ENCODE data around the gene COG8. TPM values are rescaled to one million over a fixed set of nuclear protein-coding genes. Genes with fewer than 3 reads are reported as not detected.

The COG8 gene
- total RNA-seq, 1 donor from 2014 or later = 32.4 TPM

DNA sequence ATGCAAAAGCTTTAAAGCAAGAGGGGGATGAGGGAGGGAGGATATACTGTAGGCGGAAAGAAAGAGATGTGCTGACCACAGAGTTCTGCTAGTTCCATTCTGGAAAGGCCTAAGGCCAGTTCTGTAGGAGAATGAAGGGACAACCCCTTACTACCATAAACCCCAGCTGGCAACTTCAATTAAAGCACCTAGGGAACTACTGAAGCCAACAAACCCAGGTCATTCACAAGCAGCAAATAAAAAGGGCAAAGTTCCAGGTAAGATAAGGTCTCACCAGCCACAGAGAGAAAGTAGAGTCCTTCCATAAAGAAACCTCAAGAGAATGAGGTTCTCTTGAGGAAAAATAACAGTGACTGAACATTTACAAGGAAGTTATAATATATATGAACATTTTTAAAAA is 33.7 kb upstream of the COG8 start:
- no peak for FAIRE-seq
- no peak overlapping the region for H3K9ac ChIP-seq (ENCODE audit: low read length)
- peaks cover 3% of the 10 kb centered on the region for H3K4me1 Mint-ChIP-seq (ENCODE audit: low read depth, unreplicated experiment)
- no peak overlapping the region for H3K4me3 ChIP-seq (ENCODE audit: insufficient read depth, low read depth, low read length)
- no peaks in the 10 kb centered on the region for H3K27me3 Mint-ChIP-seq (ENCODE audit: low read depth, unreplicated experiment)
- H3K9me3 ChIP-seq (ENCODE audit: insufficient read depth, low read depth, low read length) = no peaks in the 10 kb centered on the region
- H3K4me2 ChIP-seq (ENCODE audit: low read length) = no peak overlapping the region
- H3K27ac Mint-ChIP-seq (ENCODE audit: unreplicated experiment) = no peak overlapping the region
- no peaks in the 10 kb centered on the region for H3K4me1 ChIP-seq (ENCODE audit: insufficient read depth, low read length)
- TF ChIP-seq, protein P1, sequence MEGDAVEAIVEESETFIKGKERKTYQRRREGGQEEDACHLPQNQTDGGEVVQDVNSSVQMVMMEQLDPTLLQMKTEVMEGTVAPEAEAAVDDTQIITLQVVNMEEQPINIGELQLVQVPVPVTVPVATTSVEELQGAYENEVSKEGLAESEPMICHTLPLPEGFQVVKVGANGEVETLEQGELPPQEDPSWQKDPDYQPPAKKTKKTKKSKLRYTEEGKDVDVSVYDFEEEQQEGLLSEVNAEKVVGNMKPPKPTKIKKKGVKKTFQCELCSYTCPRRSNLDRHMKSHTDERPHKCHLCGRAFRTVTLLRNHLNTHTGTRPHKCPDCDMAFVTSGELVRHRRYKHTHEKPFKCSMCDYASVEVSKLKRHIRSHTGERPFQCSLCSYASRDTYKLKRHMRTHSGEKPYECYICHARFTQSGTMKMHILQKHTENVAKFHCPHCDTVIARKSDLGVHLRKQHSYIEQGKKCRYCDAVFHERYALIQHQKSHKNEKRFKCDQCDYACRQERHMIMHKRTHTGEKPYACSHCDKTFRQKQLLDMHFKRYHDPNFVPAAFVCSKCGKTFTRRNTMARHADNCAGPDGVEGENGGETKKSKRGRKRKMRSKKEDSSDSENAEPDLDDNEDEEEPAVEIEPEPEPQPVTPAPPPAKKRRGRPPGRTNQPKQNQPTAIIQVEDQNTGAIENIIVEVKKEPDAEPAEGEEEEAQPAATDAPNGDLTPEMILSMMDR (IDR thresholded peaks at IDR 0.05; ENCODE audit: insufficient read depth, low read depth, low read length) = no peak
- no peak for TF ChIP-seq EZH2 (IDR thresholded peaks at IDR 0.05; ENCODE audit: insufficient read depth, low read length)
- H3K36me3 Mint-ChIP-seq (ENCODE audit: low read depth, unreplicated experiment) = peaks cover 15% of the 10 kb centered on the region
- H3K27ac ChIP-seq (ENCODE audit: low read depth, low read length) = no peak overlapping the region
- H3K36me3 ChIP-seq (ENCODE audit: insufficient read depth, low read length) = peaks cover 24% of the 10 kb centered on the region
- H4K20me1 ChIP-seq (ENCODE audit: insufficient read depth, low read length) = peaks cover 12% of the 10 kb centered on the region
- no peak for DNase-seq (ENCODE audit: low read depth)
- no peak overlapping the region for H3K4me3 Mint-ChIP-seq (ENCODE audit: unreplicated experiment)
- no peaks in the 10 kb centered on the region for H3K27me3 ChIP-seq (ENCODE audit: insufficient read depth, low read length)
- H3K79me2 ChIP-seq (ENCODE audit: insufficient read depth, low read length) = peaks cover 15% of the 10 kb centered on the region
- no peaks in the 10 kb centered on the region for H3K9me3 Mint-ChIP-seq (ENCODE audit: unreplicated experiment)
- no peak overlapping the region for H2AFZ ChIP-seq (ENCODE audit: low read depth, low read length)

DNA sequence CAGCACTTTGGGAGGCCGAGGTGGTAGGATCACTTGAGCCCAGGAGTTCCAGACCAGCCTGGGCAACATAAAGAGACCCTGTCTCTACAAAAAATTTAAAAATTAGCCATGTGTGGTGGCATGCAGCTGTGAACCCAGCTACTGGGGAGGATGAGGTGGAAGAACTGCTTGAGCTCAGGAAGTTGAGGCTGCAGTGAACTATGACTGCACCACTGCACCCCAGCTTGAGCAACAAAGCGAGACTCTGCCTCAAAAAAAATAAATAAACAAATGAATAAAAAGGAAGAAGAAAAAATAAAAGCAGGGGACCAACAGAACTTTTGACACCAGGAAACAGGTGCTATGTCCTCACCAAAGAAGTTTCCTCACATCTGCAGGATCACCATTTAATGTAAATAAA is 32.2 kb upstream of the COG8 start:
- Histone ChIP-seq H3K79me2 (ENCODE audit: insufficient read depth, low read length) (peaks cover 15% of the 10 kb centered on the region), H3K9me3 (ENCODE audit: insufficient read depth, low read depth, low read length) (no peaks in the 10 kb centered on the region), H3K9ac (ENCODE audit: low read length) (no peak overlapping the region), H3K4me2 (ENCODE audit: low read length) (no peak overlapping the region), H3K4me3 (ENCODE audit: insufficient read depth, low read depth, low read length) (no peak overlapping the region), H3K27ac (ENCODE audit: low read depth, low read length) (no peak overlapping the region), H2AFZ (ENCODE audit: low read depth, low read length) (no peak overlapping the region), H3K27me3 (ENCODE audit: insufficient read depth, low read length) (no peaks in the 10 kb centered on the region), H3K36me3 (ENCODE audit: insufficient read depth, low read length) (peaks cover 38% of the 10 kb centered on the region), H3K4me1 (ENCODE audit: insufficient read depth, low read length) (no peaks in the 10 kb centered on the region), H4K20me1 (ENCODE audit: insufficient read depth, low read length) (peaks cover 16% of the 10 kb centered on the region)
- H3K36me3 Mint-ChIP-seq (ENCODE audit: low read depth, unreplicated experiment) = peaks cover 21% of the 10 kb centered on the region
- no peak overlapping the region for H3K4me3 Mint-ChIP-seq (ENCODE audit: unreplicated experiment)
- H3K27ac Mint-ChIP-seq (ENCODE audit: unreplicated experiment) = no peak overlapping the region
- FAIRE-seq = no peak
- TF ChIP-seq, protein P1 (IDR thresholded peaks at IDR 0.05; ENCODE audit: insufficient read depth, low read depth, low read length) = no peak
- no peak for TF ChIP-seq EZH2 (IDR thresholded peaks at IDR 0.05; ENCODE audit: insufficient read depth, low read length)
- H3K4me1 Mint-ChIP-seq (ENCODE audit: low read depth, unreplicated experiment) = peaks cover 6% of the 10 kb centered on the region
- no peaks in the 10 kb centered on the region for H3K27me3 Mint-ChIP-seq (ENCODE audit: low read depth, unreplicated experiment)
- H3K9me3 Mint-ChIP-seq (ENCODE audit: unreplicated experiment) = no peaks in the 10 kb centered on the region
- no peak for DNase-seq (ENCODE audit: low read depth)

DNA sequence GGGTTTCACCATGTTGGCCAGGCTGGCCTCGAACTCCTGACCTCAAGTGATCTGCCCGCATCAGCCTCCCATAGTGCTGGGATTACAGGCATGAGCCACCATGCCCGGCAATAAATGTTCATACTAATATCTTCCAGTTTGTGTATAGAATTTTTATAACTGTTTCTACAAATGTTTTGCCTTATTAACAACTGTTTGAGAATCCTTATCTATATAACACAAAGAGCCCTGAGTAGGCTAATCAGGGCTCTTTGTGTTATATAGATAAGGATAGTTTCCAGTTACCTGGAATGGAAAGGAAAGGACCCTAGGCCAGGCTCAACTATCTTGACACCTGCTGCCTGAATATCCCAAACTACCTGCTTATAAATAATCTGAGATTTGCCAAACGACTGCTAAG is 29.5 kb upstream of the COG8 start:
- Histone ChIP-seq H4K20me1 (ENCODE audit: insufficient read depth, low read length) (peaks cover 24% of the 10 kb centered on the region), H3K4me2 (ENCODE audit: low read length) (no peak overlapping the region), H3K4me3 (ENCODE audit: insufficient read depth, low read depth, low read length) (no peak overlapping the region), H3K79me2 (ENCODE audit: insufficient read depth, low read length) (peaks cover 10% of the 10 kb centered on the region), H3K27ac (ENCODE audit: low read depth, low read length) (no peak overlapping the region), H3K27me3 (ENCODE audit: insufficient read depth, low read length) (no peaks in the 10 kb centered on the region), H3K36me3 (ENCODE audit: insufficient read depth, low read length) (peaks cover 58% of the 10 kb centered on the region), H3K9ac (ENCODE audit: low read length) (no peak overlapping the region), H3K9me3 (ENCODE audit: insufficient read depth, low read depth, low read length) (no peaks in the 10 kb centered on the region), H2AFZ (ENCODE audit: low read depth, low read length) (no peak overlapping the region), H3K4me1 (ENCODE audit: insufficient read depth, low read length) (no peaks in the 10 kb centered on the region)
- Mint-ChIP-seq H3K36me3 (ENCODE audit: low read depth, unreplicated experiment) (peaks cover 26% of the 10 kb centered on the region), H3K4me1 (ENCODE audit: low read depth, unreplicated experiment) (peaks cover 6% of the 10 kb centered on the region), H3K4me3 (ENCODE audit: unreplicated experiment) (no peak overlapping the region), H3K27me3 (ENCODE audit: low read depth, unreplicated experiment) (no peaks in the 10 kb centered on the region), H3K27ac (ENCODE audit: unreplicated experiment) (peak overlapping the region; percentile 69), H3K9me3 (ENCODE audit: unreplicated experiment) (no peaks in the 10 kb centered on the region)
- FAIRE-seq (no peak), DNase-seq (ENCODE audit: low read depth) (no peak)
- TF ChIP-seq, protein P1 (IDR thresholded peaks at IDR 0.05; ENCODE audit: insufficient read depth, low read depth, low read length) = no peak
- TF ChIP-seq EZH2 (IDR thresholded peaks at IDR 0.05; ENCODE audit: insufficient read depth, low read length) = no peak

All from astrocyte (in vitro differentiated cells and primary cell).